ENCODE results near the gene MAP3K12.
"Not testable (repeated sequence)": the region's sequence is repeated elsewhere in the genome, so short reads cannot be mapped to it uniquely, and the experiment has no call there.

The MAP3K12 gene

DNA sequence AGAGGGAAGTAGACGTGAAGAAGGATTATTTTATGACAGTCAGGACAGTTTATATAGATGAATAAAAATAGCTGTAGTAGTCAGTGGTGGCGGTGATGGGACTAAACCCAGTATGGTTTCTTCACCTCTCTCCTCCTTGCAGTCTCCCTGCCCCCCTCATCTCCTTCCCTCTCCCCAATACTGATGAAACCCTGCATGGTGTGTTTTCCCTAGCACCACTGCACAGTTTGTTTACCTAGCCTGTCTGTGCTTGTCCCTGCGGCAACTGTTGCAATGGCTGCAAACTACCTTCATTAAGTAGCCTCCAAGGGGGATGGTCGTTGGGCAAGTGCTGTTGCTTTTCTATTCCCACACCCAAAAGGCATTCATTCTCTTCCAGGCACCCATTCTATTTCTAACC, 32.6 kb downstream of the MAP3K12 start:
- DNase-seq, result no peak

DNA sequence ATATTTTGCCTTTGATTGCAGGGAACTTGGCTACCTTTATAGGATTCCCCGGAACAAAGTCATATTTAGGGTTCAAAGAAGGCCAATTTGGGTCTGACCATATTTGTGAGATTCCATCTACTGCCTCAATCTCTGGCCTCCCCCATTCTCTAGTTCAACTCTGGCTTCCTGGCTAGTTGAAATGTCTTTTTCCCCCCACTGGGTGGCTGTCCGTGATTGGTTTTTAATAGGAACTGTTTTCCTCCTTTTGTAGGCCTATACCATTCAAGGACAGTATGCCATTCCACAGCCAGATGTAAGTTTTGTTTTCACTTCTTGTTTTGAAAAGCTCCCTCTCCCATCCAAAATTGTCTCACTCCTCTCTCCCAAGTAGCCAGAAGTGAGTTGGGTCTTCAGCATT, 33.6 kb downstream of the MAP3K12 start:
- no peak for DNase-seq

DNA sequence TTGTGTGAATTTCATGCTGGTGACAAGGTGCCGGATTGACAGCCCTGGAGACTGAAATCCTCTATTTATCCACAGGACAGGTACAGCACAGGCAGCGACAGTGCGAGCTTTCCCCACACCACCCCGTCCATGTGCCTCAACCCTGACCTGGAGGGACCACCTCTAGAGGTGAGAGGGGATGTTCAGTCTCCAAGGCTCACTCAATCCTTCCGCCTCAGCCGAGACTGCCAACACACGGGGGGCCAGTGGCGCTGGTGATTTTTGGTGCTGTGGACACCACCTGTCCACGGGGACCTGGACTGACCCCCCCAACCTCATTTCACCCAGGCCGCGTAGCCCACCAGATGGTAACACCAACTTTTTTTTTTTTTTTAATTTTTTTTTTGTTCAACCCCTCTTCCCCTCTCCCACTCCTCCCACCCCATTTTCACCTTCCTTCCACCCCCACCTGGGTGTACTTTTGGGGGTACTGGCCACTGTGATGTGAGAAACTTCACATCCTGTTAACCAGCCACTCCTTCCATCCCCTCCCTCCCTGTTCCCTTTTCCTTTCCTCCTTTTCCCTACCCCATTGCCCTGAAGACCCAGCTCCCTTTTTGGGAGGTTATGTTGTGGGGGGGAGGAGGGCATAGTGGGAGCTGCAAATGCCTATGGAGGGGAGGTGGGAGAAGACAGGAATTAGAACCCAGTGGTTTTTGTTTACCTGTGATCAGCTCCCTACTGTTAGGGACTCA, 34.4 kb downstream of the MAP3K12 start:
- DNase-seq, result no peak

DNA sequence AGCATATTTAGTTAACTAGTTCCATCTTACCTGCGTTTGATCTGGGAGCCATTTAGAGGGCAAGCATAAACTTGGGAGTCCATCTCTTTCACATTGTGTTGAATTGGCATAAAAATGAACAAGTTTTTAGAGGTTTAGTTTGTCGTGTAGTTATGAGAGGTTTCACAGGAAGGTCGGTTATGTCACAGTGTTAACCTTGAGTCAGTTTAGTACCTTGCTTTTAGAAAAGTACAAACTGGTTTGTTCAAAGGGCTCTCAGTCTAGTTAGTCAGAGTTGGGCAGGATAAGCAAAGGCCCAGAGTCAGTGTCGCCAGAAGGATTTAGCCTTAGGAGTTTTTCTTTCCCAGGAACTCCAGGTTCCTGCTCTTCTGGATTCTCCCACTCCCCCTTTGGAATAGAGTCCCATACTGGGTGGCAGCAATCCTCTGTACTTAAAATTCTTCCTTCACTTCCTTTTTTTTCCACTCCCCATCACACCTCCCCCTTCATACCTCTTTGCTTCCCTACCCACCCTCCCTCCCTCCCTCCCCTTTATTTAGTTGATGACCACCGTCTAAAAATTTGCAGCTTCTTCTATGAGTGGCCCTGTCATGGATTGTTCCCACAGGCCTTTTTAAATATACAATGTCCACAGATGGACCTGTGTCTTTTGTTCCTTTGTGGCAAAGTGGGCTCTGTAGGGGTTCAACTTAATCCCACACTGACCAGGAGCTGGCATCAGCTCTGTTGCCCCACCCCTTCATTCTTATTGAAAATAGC, 35.3 kb downstream of the MAP3K12 start:
- DNase-seq, result no peak

DNA sequence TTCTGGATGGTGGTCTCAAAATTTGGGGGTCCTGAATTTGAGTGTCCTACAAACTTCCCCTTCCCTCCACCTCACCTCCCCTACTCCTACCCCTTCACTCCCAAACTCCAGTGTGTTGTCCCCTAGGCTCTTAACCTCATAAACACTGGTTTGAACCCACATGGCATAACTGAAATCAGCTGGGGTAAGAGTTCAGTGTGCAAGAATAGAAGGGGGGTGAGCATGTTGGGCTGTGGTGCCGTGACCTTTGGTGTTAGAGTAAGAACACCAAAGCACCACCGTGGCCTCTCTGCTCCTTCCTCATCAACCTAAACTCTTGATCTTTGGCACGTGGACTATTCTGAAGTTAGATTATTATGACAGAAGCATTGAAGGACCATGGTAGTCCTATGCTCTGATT, 36.3 kb downstream of the MAP3K12 start:
- no peak for DNase-seq

DNA sequence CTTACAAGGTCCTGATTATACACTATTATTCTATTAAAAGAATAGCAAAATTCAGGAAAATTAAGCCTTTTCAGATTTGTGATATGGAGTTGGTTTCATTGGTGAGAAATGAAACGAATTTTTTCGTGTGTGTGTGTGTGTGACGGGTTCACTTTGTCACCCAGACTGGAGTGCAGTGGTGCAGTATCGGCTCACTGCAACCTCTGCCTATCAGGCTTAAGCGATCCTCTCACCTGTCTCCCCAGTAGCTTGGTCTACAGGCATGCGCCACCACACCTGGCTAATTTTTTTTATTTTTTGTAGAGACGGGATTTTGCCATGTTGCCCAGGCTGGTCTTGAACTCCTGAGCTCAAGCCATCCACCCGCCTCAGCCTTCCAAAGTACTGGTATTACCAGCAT, 37.7 kb downstream of the MAP3K12 start:
- no peak for DNase-seq

DNA sequence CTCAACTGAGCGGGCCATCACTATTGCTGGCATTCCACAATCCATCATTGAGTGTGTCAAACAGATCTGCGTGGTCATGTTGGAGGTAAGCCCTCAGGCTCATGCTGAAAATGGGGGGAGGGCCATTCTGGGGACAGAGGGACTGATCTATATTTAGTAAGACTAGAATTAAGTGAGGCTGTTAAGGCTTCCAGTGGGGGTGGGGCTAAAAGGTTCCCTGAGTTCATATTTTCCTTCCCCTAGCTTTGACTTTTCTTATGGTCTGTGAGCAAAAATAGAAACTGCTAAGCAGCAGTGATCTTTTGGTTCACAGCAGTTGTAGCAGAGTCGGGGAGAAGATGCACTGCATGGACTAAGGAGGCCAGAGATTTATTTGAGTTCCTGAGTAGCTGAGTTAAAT, 38.2 kb downstream of the MAP3K12 start:
- DNase-seq, result no peak

DNA sequence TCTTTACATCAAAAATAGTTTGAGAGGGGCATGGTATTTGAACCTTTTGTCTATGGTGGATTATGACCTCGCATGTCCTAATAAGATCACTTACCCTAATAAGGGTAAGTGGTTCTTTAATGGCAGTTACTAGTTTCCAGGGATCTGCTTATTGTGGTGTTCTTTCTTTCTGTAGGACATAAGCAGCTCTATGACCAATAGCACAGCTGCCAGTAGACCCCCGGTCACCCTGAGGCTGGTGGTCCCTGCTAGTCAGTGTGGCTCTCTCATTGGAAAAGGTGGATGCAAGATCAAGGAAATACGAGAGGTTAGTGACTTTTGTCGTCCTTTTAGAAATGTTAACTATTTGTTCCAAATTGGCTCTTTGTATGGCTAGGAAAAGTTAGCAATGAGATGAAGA, 40.2 kb downstream of the MAP3K12 start:
- no peak for DNase-seq

DNA sequence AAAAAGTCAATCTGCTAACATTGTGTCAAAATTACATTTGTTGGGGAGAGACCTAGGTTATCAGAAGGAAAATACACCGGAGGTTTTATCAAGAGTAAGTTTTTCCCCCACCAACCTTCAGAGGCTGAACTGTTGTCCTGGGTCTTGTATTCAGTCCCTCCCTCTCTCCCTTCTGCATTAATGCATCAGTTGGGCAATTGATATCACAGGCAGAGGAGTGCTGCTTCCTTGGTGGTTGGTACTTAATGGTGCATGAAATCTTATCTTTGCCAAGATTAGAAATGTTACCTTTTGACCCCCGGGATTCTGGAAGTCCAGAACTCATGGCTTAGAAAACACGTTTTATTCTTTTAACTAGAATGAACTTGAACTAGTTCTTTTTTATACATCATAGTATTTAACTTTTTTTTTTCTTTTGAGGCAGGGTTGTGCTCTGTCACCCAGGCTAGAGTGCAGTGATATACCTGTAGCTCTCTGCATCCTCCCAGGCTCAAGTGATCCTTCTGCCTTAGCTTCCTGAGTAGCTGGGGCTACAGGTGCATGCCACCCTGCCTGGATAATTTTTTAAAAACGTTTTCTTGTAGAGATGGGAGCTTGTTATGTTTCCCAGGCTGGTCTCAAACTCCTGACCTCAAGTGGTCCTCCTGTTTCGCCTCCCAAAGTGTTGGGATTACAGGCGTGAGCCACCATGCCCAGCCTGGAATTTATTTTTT, 42.4 kb downstream of the MAP3K12 start:
- DNase-seq, result no peak

DNA sequence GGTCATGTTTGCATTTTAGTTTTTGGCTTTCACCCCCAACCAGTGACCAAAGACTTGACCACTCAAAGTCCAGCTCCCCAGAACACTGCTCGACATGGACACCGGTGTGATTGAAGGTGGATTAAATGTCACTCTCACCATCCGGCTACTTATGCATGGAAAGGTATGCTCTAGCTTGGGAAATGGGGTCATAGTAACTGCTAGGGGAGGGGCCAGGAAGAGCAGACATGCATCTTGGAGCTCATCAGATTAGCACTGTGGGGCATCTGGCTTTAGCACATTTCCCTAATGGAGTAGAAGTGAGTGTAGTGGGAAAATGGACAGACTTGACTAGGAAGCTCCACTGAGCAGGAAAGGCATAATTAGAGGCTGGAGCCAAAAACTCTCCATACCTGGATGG, 44.6 kb downstream of the MAP3K12 start:
- DNase-seq, result no peak

DNA sequence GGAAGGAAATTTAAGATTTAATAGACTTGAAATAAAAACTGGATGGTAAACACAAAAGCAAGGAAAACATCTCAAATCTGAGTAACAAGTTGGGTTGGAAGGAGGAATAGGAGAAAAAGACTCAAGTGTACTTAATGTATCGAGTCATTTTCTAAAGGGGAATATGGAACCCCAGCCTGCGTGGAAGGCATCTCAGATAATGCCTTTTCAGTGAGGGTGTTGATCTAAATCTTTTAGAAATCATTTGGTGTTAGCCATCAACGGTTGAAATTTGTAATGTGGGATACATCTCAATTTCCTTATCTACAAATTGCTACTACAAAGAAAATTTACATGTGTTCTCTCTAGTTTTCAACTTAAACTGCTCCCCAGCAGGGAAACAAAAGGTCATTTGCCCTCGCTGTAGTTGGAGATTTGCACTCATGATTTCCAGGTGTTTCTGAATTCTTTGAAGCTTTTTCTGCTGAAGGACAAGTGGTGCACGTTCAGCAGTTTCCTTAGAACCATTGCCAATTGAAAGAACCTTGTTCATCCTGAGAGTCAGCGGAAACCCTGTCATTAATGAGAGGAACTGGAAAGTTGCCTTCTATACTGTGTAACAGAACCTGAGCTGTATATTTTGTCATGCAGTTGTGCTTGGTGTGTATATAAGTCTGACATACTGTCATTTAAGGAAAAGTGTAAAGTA, 45.2 kb downstream of the MAP3K12 start:
- DNase-seq, result no peak

DNA sequence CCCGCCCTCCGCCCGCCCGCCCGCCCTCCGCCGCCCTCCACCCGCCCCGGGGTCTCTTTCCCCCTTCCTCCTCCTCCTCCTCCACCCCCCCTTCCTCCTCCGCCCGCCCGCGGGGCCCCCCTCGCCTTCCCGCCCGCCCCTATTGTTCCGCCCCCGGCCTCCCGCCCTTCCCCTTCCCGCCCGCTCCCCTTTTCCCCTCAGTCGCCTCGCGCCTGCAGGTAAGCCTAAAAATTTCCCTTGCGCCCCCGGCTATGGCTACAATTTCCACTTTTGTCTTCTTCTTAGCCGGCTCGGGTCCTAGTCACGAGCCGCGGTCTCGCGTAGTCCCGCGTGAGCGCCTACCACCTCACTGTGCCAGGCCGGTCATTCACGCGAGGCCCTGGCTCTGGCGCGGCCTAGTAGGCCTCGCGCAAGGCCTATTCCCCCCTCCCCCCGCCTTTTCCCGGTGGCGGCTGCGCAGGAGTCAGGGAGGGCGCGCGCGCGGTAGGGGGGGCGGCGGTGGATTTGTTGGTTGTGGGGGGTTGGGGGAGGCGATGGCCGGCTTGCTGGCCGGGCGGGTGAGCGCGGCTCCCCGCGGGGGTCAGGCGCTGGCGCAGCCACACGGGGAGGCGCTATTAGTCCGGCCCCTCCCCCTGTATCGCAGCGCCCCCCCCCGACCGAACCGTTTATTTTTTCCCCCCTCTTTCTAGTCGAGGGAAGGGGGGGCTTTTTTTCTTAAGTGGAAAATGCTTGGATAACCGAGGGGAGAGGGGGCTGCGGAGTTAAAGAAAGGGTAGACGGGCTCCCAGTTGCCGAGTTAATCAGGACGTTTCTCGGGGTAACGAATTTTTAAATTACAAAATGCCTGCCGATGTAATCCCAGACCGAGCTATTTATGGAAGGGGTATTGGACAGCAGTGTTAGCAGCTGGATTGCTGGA, 46.8 kb downstream of the MAP3K12 start:
- DNase-seq, result peak; percentile 76

DNA sequence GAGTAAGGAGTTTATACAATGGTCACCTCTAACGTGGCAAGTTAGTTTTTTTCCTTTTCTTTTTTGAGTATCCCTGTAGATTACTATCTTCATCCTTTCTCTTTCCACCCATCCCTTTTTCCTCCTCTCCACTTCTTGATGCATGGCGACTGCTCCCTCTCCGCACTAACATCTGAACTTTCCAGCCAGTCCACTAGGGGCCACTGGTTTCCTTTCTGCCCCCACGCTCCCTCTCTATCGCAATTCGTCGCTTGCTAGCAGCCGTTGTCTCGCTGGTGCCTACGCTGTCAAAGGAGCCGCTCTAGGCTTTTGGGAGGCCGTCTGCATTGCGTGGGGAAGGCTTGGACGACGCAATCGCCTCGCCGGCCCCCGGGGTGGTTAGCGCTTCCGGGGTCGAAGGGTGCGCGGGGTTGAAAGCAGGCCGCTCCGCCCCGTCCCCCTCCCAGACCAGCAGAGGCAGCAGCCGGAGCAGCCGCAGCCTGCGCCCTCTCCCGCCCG, 47.5 kb downstream of the MAP3K12 start, which contains the start of gene PCBP2:
TSS of gene PCBP2 (plus strand) at position 442 of the 498 bp plus-strand sequence. CDS start 2,699 bp downstream, outside the sequence.
- peak; percentile 98 for DNase-seq

DNA sequence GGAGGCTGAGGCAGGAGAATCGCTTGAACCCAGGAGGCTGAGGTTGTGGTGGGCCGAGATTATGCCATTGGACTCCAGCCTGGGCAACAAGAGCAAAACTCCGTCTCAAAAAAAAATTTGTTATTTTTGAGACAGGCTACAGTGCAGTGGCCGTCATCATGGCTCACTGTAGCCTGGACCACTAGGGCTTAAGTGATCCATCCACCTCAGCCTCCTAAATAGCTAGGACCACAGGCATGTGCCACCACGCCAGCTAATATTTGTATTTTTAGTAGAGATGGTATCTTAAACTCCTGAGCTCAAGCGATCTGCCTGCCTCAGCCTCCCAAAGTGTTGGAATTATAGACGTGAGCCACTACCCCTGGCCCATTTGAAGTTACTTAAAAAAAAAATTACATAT, 48.3 kb downstream of the MAP3K12 start:
- DNase-seq, result no peak

DNA sequence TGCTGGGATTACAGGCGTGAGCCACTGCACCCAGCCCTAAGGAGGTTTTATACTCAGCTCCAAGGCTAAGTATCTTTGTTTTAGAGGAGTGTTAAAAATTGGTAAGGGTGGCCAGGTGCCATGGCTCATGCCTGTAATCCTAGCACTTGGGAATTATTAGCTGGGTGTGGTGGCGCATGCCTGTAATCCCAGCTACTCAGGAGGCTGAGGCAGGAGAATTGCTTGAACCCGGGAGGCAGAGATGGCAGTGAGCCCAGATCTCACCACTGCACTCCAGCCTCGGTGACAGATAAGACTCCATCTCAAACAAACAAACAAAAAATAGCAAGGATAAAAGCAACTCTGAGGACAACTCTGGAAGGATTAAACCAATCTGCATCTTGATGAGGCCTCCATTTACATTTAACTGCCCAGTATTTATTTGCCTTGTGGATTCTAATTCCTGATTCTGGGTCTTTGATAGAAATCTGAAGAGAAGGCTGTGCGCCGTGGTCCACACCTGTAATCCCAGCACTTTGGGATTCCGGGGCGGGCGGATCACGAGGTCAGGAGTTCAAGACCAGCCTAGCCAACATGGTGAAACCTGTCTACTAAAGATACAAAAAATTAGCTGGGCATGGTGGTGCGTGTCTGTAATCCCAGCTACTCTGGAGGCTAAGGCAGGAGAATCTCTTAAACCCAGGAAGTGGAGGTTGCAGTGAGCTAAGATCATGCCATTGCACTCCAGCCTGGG, 54.5 kb downstream of the MAP3K12 start:
- DNase-seq, result not testable (repeated sequence)

DNA sequence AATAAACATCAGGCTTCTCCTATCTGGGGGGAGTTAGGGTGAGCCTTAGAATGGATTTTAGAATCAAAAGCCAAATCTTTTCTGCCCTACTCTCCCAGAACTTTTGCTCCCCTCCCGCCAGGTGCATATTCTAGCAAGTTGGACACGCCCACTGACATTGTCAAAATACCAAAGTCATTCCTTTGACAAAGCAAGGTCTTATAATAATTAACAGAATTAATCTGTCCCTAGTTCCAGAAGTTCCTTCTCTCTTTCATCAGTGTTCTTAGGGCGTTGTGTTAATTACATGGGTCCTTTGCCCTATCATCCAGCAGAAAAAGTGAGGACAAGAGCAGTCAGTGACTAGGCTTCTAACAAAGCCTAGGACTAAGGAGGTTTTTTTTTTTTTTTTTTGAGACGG, 55.3 kb downstream of the MAP3K12 start:
- no peak for DNase-seq

DNA sequence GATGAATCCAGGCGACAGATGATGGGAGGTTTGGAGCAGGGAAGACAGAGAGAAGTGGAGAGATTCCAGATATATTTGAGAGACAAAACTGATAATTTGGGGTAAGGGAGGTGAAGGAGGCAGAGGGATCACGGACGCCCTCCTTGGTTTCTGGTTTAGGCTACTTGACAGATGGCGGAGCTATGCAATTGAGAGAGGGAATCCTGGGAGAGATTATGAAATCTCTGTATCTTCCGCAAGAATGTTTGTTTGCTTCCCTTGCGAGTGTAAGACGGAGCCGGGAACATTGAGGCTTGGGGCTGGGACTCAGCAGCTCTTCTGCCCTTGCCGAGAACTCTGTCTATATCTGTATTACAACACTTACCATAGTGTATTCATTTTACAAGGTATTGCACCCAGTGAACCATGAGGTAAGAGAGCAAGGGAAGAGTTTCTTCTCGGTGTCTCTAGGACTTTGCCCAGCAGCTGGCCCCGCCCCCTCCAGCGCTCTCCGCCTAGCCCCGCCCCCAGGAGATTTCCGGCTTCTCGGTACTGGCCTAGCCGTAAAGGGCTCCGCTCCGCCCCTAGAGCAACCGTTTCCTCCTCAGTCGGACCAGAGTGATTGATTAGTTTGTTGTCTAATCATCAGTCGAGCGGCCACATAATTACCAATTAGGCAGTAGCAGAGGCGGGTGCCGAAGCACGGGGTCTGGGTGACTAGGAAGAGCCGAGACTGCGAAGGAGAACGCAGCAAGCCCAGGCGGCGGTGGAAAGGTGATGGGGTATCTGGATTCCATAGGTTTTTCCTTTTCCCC, 58.0 kb downstream of the MAP3K12 start, which contains the start of gene PRR13:
TSS of gene PRR13 (plus strand) at position 695 of the 794 bp plus-strand sequence. CDS start 981 bp downstream, outside the sequence.
- DNase-seq, result peak; percentile 99

DNA sequence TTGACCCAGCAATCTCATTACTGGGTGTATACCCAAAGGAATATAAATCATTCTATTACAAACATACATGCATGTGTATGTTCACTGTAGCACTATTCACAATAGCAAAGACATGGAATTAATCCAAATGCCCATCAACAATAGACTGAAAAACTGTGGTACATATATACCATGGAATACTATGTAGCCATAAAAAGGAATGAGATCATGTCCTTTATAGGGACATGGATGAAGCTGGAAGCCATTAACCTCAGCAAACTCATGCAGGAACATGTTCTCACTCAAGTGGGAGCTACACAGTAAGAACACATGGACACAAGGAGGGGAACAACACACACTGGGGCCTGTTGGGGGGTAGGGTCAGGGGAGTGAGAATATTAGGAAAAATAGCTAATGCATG, 59.7 kb downstream of the MAP3K12 start:
- DNase-seq, result not testable (repeated sequence)

DNA sequence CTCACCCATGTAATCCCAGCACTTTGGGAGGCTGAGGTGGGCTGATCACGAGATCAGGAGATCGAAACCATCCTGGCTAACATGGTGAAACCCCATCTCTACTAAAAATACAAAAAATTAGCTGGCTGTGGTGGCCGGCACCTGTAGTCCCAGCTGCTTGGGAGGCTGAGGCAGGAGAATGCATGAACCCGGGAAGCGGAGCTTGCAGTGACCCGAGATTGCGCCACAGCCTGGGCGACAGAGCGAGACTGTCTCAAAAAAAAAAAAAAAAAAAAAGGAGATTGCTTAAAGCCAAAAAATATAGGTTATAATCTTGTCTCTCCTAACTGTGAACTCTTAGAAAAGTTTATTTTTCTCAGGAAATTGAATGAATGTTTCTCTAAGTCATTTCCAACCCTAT, 63.9 kb downstream of the MAP3K12 start:
- DNase-seq, result not testable (repeated sequence)

DNA sequence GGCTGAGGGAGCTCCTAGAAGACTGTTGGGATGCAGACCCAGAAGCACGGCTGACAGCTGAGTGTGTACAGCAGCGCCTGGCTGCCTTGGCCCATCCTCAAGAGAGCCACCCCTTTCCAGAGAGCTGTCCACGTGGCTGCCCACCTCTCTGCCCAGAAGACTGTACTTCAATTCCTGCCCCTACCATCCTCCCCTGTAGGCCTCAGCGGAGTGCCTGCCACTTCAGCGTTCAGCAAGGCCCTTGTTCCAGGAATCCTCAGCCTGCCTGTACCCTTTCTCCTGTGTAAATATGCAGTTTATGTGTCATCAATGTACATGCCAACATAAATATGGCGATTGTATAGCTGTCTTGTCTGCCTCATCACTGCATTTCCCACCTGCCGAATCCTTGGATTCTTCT, 68.1 kb downstream of the MAP3K12 start:
- DNase-seq, result no peak

All from activated CD4-positive, alpha-beta T cell treated with anti-CD3 and anti-CD28 coated beads for 48 hours (primary cell).